ENCODE results near the gene CIZ1.
A peak's percentile ranks its signal among the peaks of the same experiment; 100 is the strongest.
"Not testable (repeated sequence)": the region's sequence is repeated elsewhere in the genome, so short reads cannot be mapped to it uniquely, and the experiment has no call there.

The CIZ1 gene

GRCh38 chr9:128191406-128192046 lies at the start of gene CIZ1:
Gene CIZ1 (minus strand): TSS chr9:128191572. CDS start chr9:128190857, 715 bp downstream.
- peak; percentile 39 for DNase-seq

- DNase-seq: no peak
Observed at GRCh38 chr9:128233817-128234406, 42.5 kb upstream of the CIZ1 start.

- no peak for DNase-seq
Observed at GRCh38 chr9:128232528-128233428, 41.4 kb upstream of the CIZ1 start.

DNA sequence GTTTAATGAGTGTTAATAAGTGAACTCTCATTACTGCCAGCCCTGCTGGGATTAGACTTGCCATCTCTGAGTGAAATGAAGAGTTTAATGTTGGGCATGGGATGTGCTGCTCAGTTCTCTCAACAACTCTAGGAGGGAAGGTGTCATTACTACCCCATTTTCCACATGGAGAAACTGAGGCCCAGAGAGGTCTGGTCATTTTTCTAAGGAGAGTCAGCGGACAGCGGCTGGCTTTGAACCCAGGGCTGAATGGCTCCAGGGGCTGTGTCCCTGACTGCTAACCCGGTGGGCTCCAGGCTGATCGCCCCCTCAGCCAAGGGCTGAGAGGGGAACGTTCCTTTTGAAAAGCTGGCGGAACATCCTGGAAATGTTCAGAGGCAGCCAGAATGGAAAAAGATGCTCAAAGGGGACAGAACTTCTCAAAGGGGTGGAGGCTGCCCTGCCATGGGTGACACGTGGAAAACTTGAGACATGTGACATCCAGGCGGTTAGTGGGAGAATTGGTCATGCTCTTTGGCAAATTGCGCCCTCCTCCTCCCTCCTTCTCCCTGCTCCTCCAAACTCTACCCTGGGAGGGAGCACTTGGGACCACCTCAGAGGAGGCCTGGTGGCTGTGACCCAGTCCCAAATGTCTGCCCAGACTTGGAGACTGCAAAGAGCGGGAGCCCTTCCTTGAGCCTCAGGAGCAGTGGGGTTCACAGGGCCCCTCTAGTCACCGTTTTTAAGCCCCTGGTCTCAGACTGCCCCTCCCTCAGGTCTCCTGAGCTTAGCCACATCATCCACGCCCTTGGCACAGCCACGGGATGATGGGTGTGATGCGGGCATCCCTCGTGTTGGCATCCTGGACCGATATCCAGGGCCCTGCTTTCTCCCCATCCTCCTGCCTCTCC lies 40.5 kb upstream of the CIZ1 start:
- DNase-seq: no peak

DNA sequence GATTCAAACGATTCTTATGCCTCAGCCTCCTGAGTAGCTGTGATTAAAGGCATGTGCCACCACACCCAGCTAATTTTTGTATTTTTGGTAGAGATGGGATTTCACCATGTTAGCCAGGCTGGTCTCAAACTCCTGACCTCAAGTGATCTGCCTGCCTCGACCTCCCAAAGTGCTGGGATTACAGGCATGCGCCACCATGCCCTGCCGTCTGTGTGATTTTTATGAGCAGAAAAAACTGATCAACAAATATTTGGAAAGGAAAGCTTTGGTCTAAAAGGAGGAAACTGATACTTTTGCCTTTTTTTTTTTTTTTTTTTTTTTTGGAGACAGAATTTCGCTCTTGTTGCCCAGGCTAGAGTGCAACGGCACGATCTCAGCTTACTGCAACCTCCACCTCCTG lies 39.5 kb upstream of the CIZ1 start:
- not testable (repeated sequence) for DNase-seq

- no peak for DNase-seq
Observed at GRCh38 chr9:128226412-128226801, 35.0 kb upstream of the CIZ1 start.

DNA sequence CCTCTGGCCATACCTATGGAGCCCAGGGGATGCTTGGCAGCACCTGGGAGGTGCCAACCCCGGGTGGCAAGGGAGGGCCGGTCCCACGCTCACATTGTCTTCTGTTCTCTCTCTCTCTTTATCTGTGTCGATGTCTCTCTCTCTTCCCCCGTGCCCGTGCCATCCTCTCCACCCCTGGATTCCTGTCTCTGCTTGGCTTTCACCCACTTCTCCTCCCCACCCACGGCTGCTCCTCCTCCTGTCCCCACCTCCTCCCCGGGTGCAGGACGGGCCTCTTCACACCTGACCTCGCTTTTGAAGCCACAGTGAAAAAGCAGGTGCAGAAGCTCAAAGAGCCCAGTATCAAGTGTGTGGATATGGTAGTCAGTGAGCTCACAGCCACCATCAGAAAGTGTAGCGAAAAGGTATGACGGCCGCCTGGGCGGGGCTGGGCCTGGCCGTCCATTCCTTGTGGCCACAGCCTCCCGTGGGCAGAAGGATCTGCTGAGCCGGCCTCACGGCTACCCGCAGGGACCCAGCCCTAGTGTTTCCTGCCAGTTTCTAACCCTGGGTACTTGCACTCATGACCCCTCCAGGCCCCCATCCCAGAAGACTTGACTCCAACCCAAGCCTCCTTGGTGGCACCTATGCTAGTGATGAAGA lies 34.5 kb upstream of the CIZ1 start:
- no peak for DNase-seq

DNA sequence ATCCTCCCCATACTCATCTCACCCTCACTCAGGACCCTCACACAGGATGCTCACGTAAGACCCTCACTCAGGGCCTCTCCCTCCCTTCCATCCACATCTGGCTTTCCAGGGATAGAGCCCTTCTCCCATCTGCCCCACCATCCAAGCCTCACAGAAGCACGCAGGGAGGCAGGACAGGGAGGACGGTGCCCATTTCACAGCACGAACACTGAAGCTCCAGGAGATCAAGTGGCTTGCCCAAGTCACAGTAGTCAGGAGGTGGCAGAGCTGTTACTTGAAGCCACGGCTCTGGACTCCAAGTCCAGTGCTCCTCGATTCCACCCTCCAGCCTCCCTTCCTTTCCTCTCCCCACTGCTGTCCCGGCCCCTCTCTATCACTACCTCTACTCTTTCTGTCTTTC lies 33.5 kb upstream of the CIZ1 start:
- no peak for DNase-seq

- DNase-seq: no peak
Observed at GRCh38 chr9:128222880-128223670, 31.7 kb upstream of the CIZ1 start.

DNA sequence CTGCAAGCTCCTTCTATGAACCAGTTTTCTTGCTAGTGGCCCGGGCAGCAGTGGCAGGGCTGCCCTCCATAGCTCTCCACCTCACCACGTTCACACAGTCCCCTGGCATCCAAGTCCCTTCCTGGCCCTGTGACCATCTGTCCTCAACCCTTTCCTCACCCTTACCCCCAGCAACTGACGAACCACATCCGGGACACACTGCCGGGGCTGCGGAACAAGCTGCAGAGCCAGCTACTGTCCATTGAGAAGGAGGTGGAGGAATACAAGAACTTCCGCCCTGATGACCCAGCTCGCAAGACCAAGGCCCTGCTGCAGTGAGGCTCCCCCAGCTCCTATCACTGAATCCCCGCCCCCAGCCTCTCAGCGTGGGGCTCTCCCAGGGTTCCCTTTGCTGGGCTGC lies 30.7 kb upstream of the CIZ1 start:
- no peak for DNase-seq

- DNase-seq: no peak
Observed at GRCh38 chr9:128219831-128220230, 28.5 kb upstream of the CIZ1 start.

- DNase-seq: no peak
Observed at GRCh38 chr9:128218518-128219389, 27.4 kb upstream of the CIZ1 start.

GRCh38 chr9:128218172-128218517 lies 26.8 kb upstream of the CIZ1 start:
- no peak for DNase-seq

GRCh38 chr9:128216781-128217553 lies 25.6 kb upstream of the CIZ1 start:
- no peak for DNase-seq

GRCh38 chr9:128215491-128216409 lies 24.4 kb upstream of the CIZ1 start:
- DNase-seq: no peak

DNA sequence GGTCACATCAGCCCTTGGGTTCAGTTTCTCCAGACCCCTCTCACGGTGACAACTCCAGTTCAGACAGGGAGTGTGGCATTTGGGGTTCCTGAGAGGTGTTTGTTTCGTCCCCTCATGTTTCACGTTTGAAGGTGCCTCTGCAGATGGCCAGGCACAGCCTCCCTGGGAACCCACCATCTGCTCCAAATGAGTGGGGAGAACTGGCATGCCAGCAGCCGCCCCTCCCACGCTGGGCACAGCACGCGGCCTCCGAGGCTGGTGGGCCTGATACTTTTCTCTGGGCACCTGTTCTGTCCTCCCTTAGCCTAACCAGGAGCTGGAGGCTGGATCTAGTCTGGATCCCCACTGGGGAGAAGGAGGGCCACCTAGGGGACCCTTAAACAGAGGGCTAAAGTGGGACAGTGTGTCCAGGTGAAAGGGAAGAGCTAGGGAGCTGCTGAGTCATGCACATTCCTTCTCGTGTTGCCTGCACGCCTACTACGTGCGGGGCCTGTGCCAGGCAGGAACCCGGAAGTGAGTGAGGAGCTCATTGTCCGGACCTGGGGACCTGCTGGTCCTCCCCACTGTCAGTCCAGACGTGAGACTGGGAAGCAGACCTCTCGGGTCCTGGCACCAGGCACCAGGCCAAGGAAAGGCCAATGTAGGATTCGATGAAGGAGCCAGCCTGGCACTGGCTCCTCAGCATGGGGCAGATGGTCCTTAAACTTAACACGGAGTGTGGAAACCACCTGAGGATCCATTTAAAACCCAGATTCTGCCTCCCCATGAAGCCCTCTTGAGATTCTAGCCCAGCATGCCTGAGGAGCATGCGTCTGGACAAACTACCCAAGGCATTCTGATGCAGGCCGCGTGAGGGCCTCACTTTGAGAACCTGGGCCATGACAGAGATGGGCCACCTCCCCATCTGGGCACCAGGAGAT lies 23.5 kb upstream of the CIZ1 start:
- DNase-seq: no peak

DNA sequence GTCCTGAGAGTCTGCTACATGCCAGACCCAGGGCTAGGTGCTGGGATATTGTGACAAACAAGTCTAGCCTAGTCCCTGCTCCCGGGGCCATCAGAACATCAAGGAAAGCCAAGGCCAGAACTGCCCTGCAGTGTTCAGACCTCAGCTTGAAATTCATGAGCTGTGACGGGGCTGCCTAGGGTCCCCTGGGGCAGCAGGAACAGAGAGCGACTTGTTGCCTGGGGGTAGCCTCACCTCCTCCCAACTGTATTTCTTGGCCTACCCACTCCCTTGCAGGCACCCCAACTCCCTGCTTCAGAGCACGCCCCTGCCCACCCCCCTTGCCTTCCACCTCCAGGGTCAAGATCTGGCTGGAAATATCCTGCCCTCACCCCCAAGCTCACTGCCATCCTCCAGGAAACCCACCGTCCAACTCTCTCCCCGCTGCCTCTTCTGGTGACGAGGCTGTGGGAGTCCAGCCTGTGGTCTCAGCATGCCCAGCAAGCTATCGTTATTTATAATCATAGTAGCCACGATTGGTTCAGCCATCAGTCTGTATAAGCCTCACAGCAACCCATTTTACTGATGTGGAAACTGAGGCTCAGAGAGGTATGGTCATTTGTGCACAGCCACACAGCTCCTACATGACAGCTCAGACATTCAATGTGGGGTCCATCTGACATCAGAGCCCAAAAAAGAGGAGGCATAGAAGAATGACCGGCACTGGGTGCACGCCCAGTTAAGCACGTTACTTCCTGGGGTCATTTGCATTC lies 22.6 kb upstream of the CIZ1 start:
- DNase-seq: no peak
